Central memory CD4-positive, alpha-beta T cell (primary cell): ENCODE data around the gene MACO1.

Experiments
- DNase-seq: peaks from one replicate; pipeline ENCODE4 v3.0.0; 2022

The MACO1 gene

GRCh38 chr1:25527226-25527846 is 96.6 kb downstream of the MACO1 start:
- no peak for DNase-seq

- no peak for DNase-seq
Observed at GRCh38 chr1:25527946-25528595, 97.4 kb downstream of the MACO1 start.

- DNase-seq, result no peak
Observed at GRCh38 chr1:25528881-25529517, 98.3 kb downstream of the MACO1 start.

- DNase-seq, result no peak
Observed at GRCh38 chr1:25529518-25530185, 99.0 kb downstream of the MACO1 start.

GRCh38 chr1:25530186-25531081 is 99.7 kb downstream of the MACO1 start:
- DNase-seq, result no peak

GRCh38 chr1:25531082-25531461 is 100.4 kb downstream of the MACO1 start:
- DNase-seq, result no peak

GRCh38 chr1:25532970-25533369 is 102.3 kb downstream of the MACO1 start:
- no peak for DNase-seq

GRCh38 chr1:25533775-25534409 is 103.2 kb downstream of the MACO1 start:
- DNase-seq, result no peak

- DNase-seq, result no peak
Observed at GRCh38 chr1:25534410-25534788, 103.7 kb downstream of the MACO1 start.

GRCh38 chr1:25536124-25536523 is 105.4 kb downstream of the MACO1 start:
- DNase-seq, result no peak

- no peak for DNase-seq
Observed at GRCh38 chr1:25537153-25537831, 106.6 kb downstream of the MACO1 start.

GRCh38 chr1:25538191-25538767 is 107.6 kb downstream of the MACO1 start:
- DNase-seq, result no peak

- no peak for DNase-seq
Observed at GRCh38 chr1:25540750-25541342, 110.1 kb downstream of the MACO1 start.

- DNase-seq, result no peak
Observed at GRCh38 chr1:25541425-25541824, 110.7 kb downstream of the MACO1 start.

GRCh38 chr1:25541889-25542658 is 111.4 kb downstream of the MACO1 start:
- DNase-seq, result no peak

GRCh38 chr1:25543005-25543424 is 112.3 kb downstream of the MACO1 start:
- DNase-seq, result no peak

- DNase-seq, result peak; percentile 49
Observed at GRCh38 chr1:25543425-25544242, 112.9 kb downstream of the MACO1 start, which contains the start of gene LDLRAP1. TSS of gene LDLRAP1 (plus strand) at chr1:25543606. CDS start at chr1:25543699, 93 bp downstream.

- DNase-seq, result no peak
Observed at GRCh38 chr1:25544243-25544764, 113.6 kb downstream of the MACO1 start.

- DNase-seq, result no peak
Observed at GRCh38 chr1:25544819-25545218, 114.1 kb downstream of the MACO1 start.
